A673 (cell line): ENCODE measurements around the gene HIBADH. TPM values are rescaled to one million over a fixed set of nuclear protein-coding genes. Genes with fewer than 3 reads are reported as not detected.

Experiments used
- BruUV-seq: library from RNA; stranded (reverse); fragments of 400-500 nt; replicated peaks from 2 replicates; lab custom pipeline; 2021; lab: Mats Ljungman, UMichigan
- CTCF ChIA-PET: fragments of 300-600 bp; sonication (Branson Sonifier 250); formaldehyde crosslinking; loops from one replicate; lab custom pipeline; 2022; ENCODE audit warnings: antibody characterized with exemption; lab: Charles Lee
- POLR2A ChIA-PET: fragments of 300-600 bp; sonication (Branson Sonifier 250); formaldehyde crosslinking; loops from one replicate; lab custom pipeline; 2022; ENCODE audit warnings: antibody characterized with exemption; ENCODE audit not compliant: low non-redundant PET; lab: Charles Lee
- DNase-seq: peaks from one replicate; pipeline ENCODE4 v3.0.0-alpha.2; 2015; ENCODE audit warnings: low spot score
- H3K27ac ChIP-seq: fragments of 200-600 bp; sonication (generic); 2 replicates; pipeline ENCODE4 v1.5.1; 2016; ENCODE audit warnings: mixed run types, low read depth, mild to moderate bottlenecking, mixed read lengths, antibody characterized with exemption, low read length; ENCODE audit not compliant: poor library complexity, severe bottlenecking
- H3K27me3 ChIP-seq: fragments of 200-600 bp; sonication (generic); replicated peaks from 2 replicates; pipeline ENCODE4 v1.6.1; 2017; ENCODE audit warnings: mixed run types, low read depth, mild to moderate bottlenecking, mixed read lengths, antibody characterized with exemption, low read length; ENCODE audit not compliant: insufficient read depth, poor library complexity
- H3K36me3 ChIP-seq: fragments of 200-600 bp; sonication (generic); 2 replicates; pipeline ENCODE4 v1.6.1; 2016; ENCODE audit warnings: mixed run types, mild to moderate bottlenecking, mixed read lengths, antibody characterized with exemption, low read length; ENCODE audit not compliant: insufficient read depth, poor library complexity, severe bottlenecking
- H3K4me1 ChIP-seq: fragments of 200-600 bp; sonication (generic); 2 replicates; pipeline ENCODE4 v1.6.1; 2017; ENCODE audit warnings: mixed run types, mild to moderate bottlenecking, mixed read lengths, antibody characterized with exemption, low read length; ENCODE audit not compliant: insufficient read depth, poor library complexity, severe bottlenecking
- H3K4me3 ChIP-seq: fragments of 200-600 bp; sonication (generic); 2 replicates; pipeline ENCODE4 v1.5.1; 2016; ENCODE audit warnings: low read depth, mixed run types, mild to moderate bottlenecking, mixed read lengths, low read length; ENCODE audit not compliant: poor library complexity, severe bottlenecking
- H3K9me3 ChIP-seq: fragments of 200-600 bp; sonication (generic); 2 replicates; pipeline ENCODE4 v1.6.1; 2016; ENCODE audit warnings: mixed run types, low read depth, mild to moderate bottlenecking, mixed read lengths, antibody characterized with exemption, low read length; ENCODE audit not compliant: poor library complexity, severe bottlenecking
- EZH2 ChIP-seq: fragments of 200-600 bp; sonication (generic); IDR thresholded peaks from 2 replicates; pipeline ENCODE4 v1.6.1; 2017; ENCODE audit warnings: borderline replicate concordance, low read depth, mild to moderate bottlenecking, mixed read lengths, antibody characterized with exemption, low read length; ENCODE audit not compliant: poor library complexity, severe bottlenecking
- intact Hi-C: fragments of 100-400 bp; cut with micrococcal nuclease; formaldehyde crosslinking; loops from one replicate; pipeline ENCODE4 v1.10.0; 2022; ENCODE audit not compliant: unreplicated experiment
- total RNA-seq: library from RNA; stranded (reverse); gene quantifications from 2 replicates; pipeline ENCODE4 v1.2.3, GENCODE V29; 2021
- TF ChIP-seq, protein P1 (sequence below): fragments of 300-800, 200-600 bp; sonication (generic); conservative IDR thresholded peaks from 2 replicates; pipeline ENCODE4 v1.5.1; 2017; ENCODE audit warnings: low read depth, mild to moderate bottlenecking, antibody characterized with exemption, low read length, moderate library complexity, mixed read lengths

The HIBADH gene
- total RNA-seq, 1 experiment from 2014 or later = 10.2 TPM

DNA sequence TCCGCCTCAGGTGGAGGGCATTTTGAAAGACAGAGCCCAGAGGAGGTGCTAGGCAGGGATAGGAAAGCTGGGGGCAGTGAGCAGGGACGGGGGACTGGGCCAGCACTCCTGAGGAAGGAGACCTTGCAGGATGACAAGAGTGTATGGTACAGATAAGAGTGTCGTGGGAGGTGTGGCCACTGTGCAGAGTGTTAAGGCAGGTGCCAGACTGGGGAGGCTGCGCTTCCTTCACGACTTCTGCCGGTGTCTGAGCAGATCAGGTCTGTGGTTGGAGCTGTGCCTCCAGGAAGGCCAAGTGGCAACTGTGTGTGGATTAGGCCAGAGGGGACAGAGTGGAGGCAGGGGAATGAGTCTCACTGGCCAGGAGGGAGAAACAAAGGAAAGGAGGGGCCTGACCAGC is 161.7 kb downstream of the HIBADH start:
- TF ChIP-seq, protein P1, sequence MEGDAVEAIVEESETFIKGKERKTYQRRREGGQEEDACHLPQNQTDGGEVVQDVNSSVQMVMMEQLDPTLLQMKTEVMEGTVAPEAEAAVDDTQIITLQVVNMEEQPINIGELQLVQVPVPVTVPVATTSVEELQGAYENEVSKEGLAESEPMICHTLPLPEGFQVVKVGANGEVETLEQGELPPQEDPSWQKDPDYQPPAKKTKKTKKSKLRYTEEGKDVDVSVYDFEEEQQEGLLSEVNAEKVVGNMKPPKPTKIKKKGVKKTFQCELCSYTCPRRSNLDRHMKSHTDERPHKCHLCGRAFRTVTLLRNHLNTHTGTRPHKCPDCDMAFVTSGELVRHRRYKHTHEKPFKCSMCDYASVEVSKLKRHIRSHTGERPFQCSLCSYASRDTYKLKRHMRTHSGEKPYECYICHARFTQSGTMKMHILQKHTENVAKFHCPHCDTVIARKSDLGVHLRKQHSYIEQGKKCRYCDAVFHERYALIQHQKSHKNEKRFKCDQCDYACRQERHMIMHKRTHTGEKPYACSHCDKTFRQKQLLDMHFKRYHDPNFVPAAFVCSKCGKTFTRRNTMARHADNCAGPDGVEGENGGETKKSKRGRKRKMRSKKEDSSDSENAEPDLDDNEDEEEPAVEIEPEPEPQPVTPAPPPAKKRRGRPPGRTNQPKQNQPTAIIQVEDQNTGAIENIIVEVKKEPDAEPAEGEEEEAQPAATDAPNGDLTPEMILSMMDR = no peak
- no peak for TF ChIP-seq EZH2
- Histone ChIP-seq H3K4me3 (no peak overlapping the region), H3K27me3 (no peaks in the 10 kb centered on the region), H3K4me1 (no peaks in the 10 kb centered on the region), H3K27ac (no peak overlapping the region), H3K36me3 (no peaks in the 10 kb centered on the region), H3K9me3 (no peaks in the 10 kb centered on the region)
- ChIA-PET CTCF (no interaction called here), POLR2A (no interaction called here)
- BruUV-seq = no TSS peak
- intact Hi-C loops = no loop called here
- DNase-seq = no peak

DNA sequence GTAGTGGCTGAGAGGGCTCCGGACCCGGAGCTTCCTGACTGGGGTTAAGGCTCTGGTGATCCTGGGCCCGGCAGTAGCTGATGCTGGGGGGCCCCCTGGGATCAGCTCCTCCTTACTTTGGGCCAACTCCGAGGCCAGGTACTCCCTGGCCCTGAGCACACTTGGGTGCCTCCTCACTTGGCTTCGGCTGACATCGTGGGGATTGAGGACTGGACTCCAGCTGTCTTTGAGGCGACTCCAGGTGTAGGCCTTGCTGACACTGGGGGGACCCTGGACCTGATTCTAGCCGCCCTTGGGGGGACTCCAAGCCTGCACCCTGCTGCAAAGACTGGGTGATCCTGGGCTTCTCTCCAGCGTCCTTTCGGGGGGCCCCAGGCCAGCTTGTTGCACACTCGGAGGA is 170.5 kb downstream of the HIBADH start:
- Histone ChIP-seq H3K4me3 (no peak overlapping the region), H3K4me1 (no peaks in the 10 kb centered on the region), H3K9me3 (no peaks in the 10 kb centered on the region), H3K36me3 (no peaks in the 10 kb centered on the region), H3K27me3 (peaks cover 14% of the 10 kb centered on the region), H3K27ac (no peak overlapping the region)
- ChIA-PET CTCF (no interaction called here), POLR2A (no interaction called here)
- no peak for DNase-seq
- intact Hi-C loops = no loop called here
- TF ChIP-seq EZH2 = no peak
- TF ChIP-seq, protein P1 = no peak
- no TSS peak for BruUV-seq

DNA sequence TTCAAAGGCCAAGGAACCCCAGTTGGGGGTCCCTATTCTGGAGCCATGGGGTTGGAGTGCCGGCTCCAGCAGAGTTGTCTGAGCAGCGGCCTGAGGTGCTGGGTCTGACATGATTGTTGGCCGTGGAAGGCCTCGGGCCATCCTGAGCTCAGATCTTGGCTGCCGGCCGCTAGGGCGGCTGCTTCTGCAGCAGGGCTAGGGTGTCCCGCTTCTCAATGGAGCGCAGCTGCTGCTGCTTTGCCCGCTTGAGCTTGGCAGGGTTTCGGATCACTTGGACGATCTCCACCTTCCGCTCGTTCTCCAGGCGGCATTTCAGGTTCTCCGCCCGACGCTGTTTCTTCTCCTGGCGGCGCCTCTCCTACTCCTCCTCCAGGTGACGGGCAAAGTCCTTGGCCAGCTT is 171.1 kb downstream of the HIBADH start:
- Histone ChIP-seq H3K36me3 (no peaks in the 10 kb centered on the region), H3K4me3 (no peak overlapping the region), H3K4me1 (no peaks in the 10 kb centered on the region), H3K27me3 (peaks cover 14% of the 10 kb centered on the region), H3K27ac (no peak overlapping the region), H3K9me3 (no peaks in the 10 kb centered on the region)
- no TSS peak for BruUV-seq
- ChIA-PET CTCF (no interaction called here), POLR2A (no interaction called here)
- TF ChIP-seq, protein P1 = no peak
- TF ChIP-seq EZH2 = no peak
- intact Hi-C loops = no loop called here
- DNase-seq = no peak
